Measurements from ENCODE around the gene PALM.

Gene PALM

DNA sequence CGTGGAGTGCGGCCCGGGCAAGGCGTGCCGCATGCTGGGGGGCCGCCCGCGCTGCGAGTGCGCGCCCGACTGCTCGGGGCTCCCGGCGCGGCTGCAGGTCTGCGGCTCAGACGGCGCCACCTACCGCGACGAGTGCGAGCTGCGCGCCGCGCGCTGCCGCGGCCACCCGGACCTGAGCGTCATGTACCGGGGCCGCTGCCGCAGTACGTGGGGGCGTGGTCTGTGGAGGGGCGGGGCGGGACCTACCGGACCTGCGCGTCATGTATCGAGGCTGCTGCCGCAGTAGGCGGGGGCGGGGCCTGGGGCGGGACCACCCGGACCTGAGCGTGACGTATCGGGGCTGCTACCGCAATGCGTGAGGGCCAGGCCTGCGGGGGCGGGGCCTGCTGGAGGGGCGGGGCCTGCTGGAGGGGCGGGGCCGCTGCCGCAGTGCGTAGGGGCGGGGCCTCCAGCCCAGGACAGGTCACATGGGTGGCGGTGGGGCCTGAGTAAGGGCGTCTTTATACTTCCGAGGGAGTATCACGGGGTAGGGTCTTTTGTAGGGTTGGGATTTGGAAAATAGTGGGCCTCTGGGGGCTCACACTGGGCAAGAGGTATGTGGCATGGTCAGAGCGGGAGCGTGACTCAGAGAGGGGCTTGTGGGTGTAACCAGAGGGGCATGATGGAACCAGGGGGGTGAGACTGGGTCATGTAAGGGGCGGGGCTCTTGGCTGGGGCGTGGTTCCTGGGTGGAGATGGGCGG is 28.3 kb upstream of the PALM start:
- Histone ChIP-seq H3K27ac (ENCODE audit: low read depth, low read length) (peak overlapping the region; percentile 87), H3K4me1 (ENCODE audit: insufficient read depth, low read length) (no peaks in the 10 kb centered on the region), H3K9me3 (ENCODE audit: insufficient read depth, low read depth, low read length) (no peaks in the 10 kb centered on the region), H3K36me3 (ENCODE audit: insufficient read depth, low read length) (no peaks in the 10 kb centered on the region), H3K9ac (ENCODE audit: low read depth, low read length) (peak overlapping the region; percentile 88), H3K27me3 (ENCODE audit: insufficient read depth, low read length) (peaks cover 14% of the 10 kb centered on the region), H3K4me3 (ENCODE audit: low read length) (peak overlapping the region; percentile 98)
- WGBS, result under 1% methylated on average over 70 of the region's 70 CpGs

DNA sequence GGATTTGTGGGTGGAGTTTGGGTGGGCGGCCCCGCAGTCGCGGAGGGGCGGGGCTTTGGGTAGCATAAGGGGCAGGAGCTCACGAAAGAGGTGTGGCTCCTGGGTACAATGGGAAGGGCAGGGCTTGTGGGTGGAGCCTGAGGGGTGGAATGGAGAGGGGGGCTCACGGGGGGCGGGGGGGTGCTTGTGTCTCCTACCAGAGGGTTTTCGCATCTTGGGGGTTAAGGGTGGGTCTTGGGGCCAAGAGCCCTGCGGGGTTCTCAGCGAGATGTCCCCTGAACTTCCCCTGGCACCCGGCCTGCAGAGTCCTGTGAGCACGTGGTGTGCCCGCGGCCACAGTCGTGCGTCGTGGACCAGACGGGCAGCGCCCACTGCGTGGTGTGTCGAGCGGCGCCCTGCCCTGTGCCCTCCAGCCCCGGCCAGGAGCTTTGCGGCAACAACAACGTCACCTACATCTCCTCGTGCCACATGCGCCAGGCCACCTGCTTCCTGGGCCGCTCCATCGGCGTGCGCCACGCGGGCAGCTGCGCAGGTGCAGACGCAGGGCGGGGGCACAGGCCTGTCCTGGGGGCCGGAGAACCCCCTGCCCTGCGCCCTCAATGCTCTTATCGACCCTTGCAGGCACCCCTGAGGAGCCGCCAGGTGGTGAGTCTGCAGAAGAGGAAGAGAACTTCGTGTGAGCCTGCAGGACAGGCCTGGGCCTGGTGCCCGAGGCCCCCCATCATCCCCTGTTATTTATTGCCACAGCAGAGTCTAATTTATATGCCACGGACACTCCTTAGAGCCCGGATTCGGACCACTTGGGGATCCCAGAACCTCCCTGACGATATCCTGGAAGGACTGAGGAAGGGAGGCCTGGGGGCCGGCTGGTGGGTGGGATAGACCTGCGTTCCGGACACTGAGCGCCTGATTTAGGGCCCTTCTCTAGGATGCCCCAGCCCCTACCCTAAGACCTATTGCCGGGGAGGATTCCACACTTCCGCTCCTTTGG is 27.4 kb upstream of the PALM start:
- no peaks in the 10 kb centered on the region for H3K4me1 ChIP-seq (ENCODE audit: insufficient read depth, low read length)
- H3K9ac ChIP-seq (ENCODE audit: low read depth, low read length), result peak overlapping the region; percentile 87; the same call in 1 of the 2 replicates
- no peaks in the 10 kb centered on the region for H3K9me3 ChIP-seq (ENCODE audit: insufficient read depth, low read depth, low read length)
- H3K4me3 ChIP-seq (ENCODE audit: low read length), result peak overlapping the region; percentile 98
- H3K36me3 ChIP-seq (ENCODE audit: insufficient read depth, low read length), result no peaks in the 10 kb centered on the region
- no peak overlapping the region for H3K27ac ChIP-seq (ENCODE audit: low read depth, low read length)
- WGBS, result 82% methylated on average over 54 of the region's 54 CpGs
- H3K27me3 ChIP-seq (ENCODE audit: insufficient read depth, low read length), result peaks cover 7% of the 10 kb centered on the region

DNA sequence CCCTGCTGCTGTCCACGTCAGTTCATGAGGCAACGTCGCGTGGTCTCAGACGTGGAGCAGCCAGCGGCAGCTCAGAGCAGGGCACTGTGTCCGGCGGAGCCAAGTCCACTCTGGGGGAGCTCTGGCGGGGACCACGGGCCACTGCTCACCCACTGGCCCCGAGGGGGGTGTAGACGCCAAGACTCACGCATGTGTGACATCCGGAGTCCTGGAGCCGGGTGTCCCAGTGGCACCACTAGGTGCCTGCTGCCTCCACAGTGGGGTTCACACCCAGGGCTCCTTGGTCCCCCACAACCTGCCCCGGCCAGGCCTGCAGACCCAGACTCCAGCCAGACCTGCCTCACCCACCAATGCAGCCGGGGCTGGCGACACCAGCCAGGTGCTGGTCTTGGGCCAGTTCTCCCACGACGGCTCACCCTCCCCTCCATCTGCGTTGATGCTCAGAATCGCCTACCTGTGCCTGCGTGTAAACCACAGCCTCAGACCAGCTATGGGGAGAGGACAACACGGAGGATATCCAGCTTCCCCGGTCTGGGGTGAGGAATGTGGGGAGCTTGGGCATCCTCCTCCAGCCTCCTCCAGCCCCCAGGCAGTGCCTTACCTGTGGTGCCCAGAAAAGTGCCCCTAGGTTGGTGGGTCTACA is 25.9 kb upstream of the PALM start:
- WGBS, result 94% methylated on average over 25 of the region's 25 CpGs

DNA sequence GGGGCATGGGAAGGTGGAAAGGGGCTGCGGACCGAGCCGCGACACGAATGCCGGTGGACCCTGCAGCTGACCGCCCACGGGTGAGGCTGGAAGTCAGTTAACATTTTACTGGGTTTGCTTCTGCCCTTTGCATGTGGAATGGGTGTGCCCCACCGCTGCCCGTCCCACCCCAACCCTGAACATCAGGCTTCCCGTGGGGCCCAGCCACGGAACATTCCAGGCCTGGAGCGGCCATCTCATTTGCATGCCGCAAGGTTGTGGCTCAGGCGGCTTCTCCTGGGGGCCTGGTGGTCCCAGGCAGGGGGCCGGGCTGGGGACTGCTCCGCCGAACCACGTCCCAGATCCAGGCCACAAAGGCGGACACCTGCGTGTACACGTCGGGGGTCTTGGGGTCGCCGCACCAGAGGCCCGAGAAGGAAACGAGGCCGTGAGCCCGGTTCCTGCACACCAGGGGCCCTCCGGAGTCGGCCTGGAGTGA is 23.2 kb upstream of the PALM start:
- Histone ChIP-seq H3K36me3 (ENCODE audit: insufficient read depth, low read length) (no peaks in the 10 kb centered on the region), H3K9ac (ENCODE audit: low read depth, low read length) (no peak overlapping the region), H3K27me3 (ENCODE audit: insufficient read depth, low read length) (no peaks in the 10 kb centered on the region), H3K4me3 (ENCODE audit: low read length) (no peak overlapping the region), H3K9me3 (ENCODE audit: insufficient read depth, low read depth, low read length) (no peaks in the 10 kb centered on the region), H3K27ac (ENCODE audit: low read depth, low read length) (no peak overlapping the region), H3K4me1 (ENCODE audit: insufficient read depth, low read length) (no peaks in the 10 kb centered on the region)
- 87% methylated on average over 31 of the region's 31 CpGs for WGBS

More for the DNA sequence above, 25.9 kb upstream of the PALM start:
- Histone ChIP-seq H3K9me3 (ENCODE audit: insufficient read depth, low read depth, low read length) (no peaks in the 10 kb centered on the region), H3K27me3 (ENCODE audit: insufficient read depth, low read length) (no peaks in the 10 kb centered on the region), H3K9ac (ENCODE audit: low read depth, low read length) (no peak overlapping the region), H3K27ac (ENCODE audit: low read depth, low read length) (no peak overlapping the region), H3K36me3 (ENCODE audit: insufficient read depth, low read length) (no peaks in the 10 kb centered on the region), H3K4me1 (ENCODE audit: insufficient read depth, low read length) (no peaks in the 10 kb centered on the region), H3K4me3 (ENCODE audit: low read length) (no peak overlapping the region)

DNA sequence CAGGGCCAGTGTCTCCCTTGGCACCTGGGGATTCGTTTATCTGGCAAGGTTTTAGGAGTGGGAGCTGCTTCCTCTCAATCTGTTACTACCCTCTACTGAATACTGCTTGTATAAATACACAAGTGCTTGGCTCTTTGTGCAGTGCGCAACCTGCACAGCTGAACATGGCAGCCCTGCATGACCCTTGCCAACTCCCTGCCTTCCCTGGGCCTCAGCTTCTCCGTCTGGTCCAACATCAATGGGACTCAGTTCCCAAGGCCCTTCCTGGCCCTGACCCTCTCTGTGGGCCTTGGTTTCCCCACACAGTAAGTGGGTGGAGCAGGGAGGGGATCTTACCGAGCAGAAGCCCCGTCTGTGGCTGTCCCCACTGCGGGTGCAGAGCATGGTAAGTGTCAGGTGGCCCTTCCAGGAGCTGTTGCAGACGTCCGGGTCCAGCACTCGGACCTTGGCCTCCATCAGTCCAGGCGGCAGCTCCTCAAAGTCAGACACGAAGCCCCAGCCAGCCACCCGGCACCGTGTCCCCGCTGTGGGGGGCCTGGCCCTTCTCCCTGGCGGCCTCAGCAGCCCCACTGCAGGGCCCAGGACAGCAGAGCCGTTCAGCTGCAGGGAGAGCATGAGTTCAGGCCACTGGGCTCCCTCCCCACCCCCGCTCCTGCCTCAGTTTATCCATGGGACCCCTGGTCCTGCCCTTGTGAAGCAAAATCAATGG is 22.0 kb upstream of the PALM start:
- no peaks in the 10 kb centered on the region for H3K36me3 ChIP-seq (ENCODE audit: insufficient read depth, low read length)
- no peaks in the 10 kb centered on the region for H3K9me3 ChIP-seq (ENCODE audit: insufficient read depth, low read depth, low read length)
- no peak overlapping the region for H3K4me3 ChIP-seq (ENCODE audit: low read length)
- H3K4me1 ChIP-seq (ENCODE audit: insufficient read depth, low read length), result no peaks in the 10 kb centered on the region
- 85% methylated on average over 17 of the region's 17 CpGs for WGBS
- no peaks in the 10 kb centered on the region for H3K27me3 ChIP-seq (ENCODE audit: insufficient read depth, low read length)
- no peak overlapping the region for H3K27ac ChIP-seq (ENCODE audit: low read depth, low read length)
- no peak overlapping the region for H3K9ac ChIP-seq (ENCODE audit: low read depth, low read length)

DNA sequence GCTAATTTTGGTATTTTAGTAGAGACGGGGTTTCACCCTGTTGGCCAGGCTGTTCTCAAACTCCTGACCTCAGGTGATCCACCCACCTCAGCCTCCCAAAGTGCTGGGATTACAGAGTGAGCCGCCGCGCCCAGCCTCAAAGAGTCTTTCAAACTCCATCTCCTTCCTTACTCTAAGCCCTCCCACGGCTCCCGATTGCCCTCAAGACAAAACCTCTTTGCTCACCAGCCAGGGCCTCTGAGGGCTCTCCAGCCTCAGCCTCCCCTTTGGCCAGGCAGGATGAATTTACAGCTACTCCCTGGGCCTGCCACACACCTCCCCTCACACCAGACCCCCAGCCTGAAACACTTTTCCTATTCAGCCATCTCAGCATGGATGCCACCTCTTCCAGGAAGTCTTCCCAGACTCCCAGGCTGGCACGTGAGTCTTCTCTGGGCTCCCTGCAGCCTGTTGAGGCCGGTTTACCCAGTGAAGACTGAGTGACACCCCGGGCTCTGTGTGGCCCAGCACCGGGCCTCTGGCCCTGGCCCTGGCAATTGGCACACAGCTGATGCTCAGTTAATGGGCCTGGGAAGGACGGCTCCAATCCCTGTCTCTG is 21.1 kb upstream of the PALM start:
- Histone ChIP-seq H3K27ac (ENCODE audit: low read depth, low read length) (no peak overlapping the region), H3K9me3 (ENCODE audit: insufficient read depth, low read depth, low read length) (no peaks in the 10 kb centered on the region), H3K27me3 (ENCODE audit: insufficient read depth, low read length) (no peaks in the 10 kb centered on the region), H3K36me3 (ENCODE audit: insufficient read depth, low read length) (no peaks in the 10 kb centered on the region), H3K4me1 (ENCODE audit: insufficient read depth, low read length) (no peaks in the 10 kb centered on the region), H3K4me3 (ENCODE audit: low read length) (no peak overlapping the region), H3K9ac (ENCODE audit: low read depth, low read length) (no peak overlapping the region)
- 87% methylated on average over 11 of the region's 11 CpGs for WGBS

DNA sequence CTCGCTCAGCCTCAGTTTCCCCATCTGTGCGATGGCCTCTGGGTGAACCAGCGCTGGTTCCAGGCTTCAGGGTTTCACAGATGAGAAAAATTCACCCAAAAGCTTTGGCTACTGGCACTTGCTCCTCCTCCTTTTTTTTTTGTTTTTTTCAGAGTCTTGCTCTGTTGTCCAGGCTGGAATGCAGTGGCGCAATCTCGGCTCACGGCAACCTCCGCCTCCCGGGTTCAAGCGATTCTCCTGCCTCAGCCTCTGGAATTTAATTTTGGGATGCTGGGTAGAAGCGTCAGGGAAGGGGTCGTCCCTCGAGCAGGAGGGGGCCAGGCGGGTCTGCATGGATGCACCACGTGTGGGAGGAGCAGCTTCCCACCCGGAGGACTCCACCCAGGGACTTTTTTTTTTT is 20.5 kb upstream of the PALM start:
- no peaks in the 10 kb centered on the region for H3K27me3 ChIP-seq (ENCODE audit: insufficient read depth, low read length)
- no peaks in the 10 kb centered on the region for H3K9me3 ChIP-seq (ENCODE audit: insufficient read depth, low read depth, low read length)
- H3K4me3 ChIP-seq (ENCODE audit: low read length), result no peak overlapping the region
- H3K9ac ChIP-seq (ENCODE audit: low read depth, low read length), result no peak overlapping the region
- WGBS, result 91% methylated on average over 15 of the region's 15 CpGs
- no peaks in the 10 kb centered on the region for H3K36me3 ChIP-seq (ENCODE audit: insufficient read depth, low read length)
- no peak overlapping the region for H3K27ac ChIP-seq (ENCODE audit: low read depth, low read length)
- no peaks in the 10 kb centered on the region for H3K4me1 ChIP-seq (ENCODE audit: insufficient read depth, low read length)

DNA sequence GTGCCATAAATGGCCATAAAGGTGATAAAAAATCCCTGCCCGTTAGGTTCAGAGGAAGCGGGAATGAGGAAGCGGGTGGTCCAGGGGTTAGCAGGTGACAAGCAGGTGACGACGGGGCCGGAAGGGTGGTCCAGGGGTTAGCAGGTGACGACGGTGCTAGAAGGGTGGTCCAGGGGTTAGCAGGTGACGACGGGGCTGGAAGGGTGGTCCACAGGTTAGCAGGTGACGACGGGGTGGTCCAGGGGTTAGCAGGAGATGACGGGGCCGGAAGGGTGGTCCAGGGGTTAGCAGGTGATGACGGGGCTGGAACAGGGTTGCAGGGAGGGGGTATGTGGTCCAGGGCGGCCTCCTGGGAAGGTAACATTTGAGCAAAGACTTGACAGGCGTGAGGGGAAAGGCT is 19.7 kb upstream of the PALM start:
- no peaks in the 10 kb centered on the region for H3K4me1 ChIP-seq (ENCODE audit: insufficient read depth, low read length)
- H3K36me3 ChIP-seq (ENCODE audit: insufficient read depth, low read length), result no peaks in the 10 kb centered on the region
- no peak overlapping the region for H3K4me3 ChIP-seq (ENCODE audit: low read length)
- 95% methylated on average over 17 of the region's 17 CpGs for WGBS
- no peak overlapping the region for H3K9ac ChIP-seq (ENCODE audit: low read depth, low read length)
- no peaks in the 10 kb centered on the region for H3K9me3 ChIP-seq (ENCODE audit: insufficient read depth, low read depth, low read length)
- no peaks in the 10 kb centered on the region for H3K27me3 ChIP-seq (ENCODE audit: insufficient read depth, low read length)
- H3K27ac ChIP-seq (ENCODE audit: low read depth, low read length), result no peak overlapping the region

DNA sequence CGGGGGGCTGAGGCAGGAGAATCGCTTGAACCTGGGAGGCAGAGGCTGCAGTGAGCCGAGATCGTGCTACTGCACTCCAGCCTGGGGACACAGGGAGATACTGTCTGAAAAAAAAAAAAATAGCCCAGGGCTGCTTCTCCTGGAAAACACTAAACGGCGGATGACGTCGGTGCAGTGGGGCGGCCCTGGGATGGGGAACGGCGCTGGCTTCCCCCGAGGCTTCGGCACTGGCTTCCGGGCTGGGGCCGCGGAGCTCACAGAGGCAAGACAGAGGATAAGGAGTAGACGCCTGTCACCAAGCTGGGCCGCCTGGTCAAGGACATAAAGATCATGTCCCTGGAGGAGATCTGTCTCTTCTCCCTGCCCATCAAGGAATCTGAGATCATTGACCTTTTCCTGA is 18.5 kb upstream of the PALM start:
- Histone ChIP-seq H3K36me3 (ENCODE audit: insufficient read depth, low read length) (no peaks in the 10 kb centered on the region), H3K9ac (ENCODE audit: low read depth, low read length) (no peak overlapping the region), H3K4me1 (ENCODE audit: insufficient read depth, low read length) (no peaks in the 10 kb centered on the region), H3K27ac (ENCODE audit: low read depth, low read length) (no peak overlapping the region), H3K4me3 (ENCODE audit: low read length) (no peak overlapping the region), H3K9me3 (ENCODE audit: insufficient read depth, low read depth, low read length) (no peaks in the 10 kb centered on the region), H3K27me3 (ENCODE audit: insufficient read depth, low read length) (no peaks in the 10 kb centered on the region)
- 78% methylated on average over 18 of the region's 18 CpGs for WGBS

DNA sequence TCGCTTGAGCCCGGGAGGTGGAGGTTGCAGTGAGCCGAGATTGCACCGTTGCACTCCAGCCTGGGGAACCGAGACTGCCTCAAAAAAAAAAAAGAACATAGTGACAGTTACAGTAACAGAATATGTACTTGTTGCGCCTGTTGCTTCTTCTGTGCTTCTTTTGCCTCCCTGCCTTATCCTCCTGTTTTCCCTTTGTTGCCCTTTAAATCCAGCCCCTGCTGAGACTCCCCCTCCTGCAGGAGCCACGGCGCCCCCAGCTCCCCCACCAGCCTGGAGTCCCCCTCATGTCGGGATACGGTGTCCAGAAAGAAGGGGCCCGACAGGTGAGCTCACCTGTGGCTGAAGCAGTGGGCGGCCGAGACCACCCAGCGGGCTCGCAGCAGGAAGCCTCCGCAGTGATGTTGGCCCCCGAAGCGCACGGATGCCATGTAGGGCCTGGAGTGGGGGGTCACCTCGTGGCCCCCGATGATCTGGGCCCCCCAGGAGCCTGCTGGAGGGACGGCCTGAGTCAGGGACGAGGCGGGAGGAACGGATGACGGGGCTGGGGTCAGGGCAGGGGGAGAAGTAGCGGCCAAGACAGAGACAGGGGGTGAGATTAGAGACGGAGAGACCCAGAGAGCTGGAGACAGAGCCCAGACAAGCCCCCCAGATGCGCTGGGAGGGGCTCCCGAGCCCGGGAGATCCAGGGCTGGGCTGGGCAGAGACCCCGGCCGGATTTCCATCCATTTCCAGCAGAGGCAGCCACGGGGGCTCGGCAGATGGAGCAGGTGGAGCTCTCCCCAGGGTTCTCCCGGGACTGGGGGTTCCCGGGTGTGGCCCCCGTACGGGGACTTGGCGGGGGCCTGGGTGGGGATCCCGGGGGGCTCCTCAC is 14.0 kb upstream of the PALM start:
- H3K36me3 ChIP-seq (ENCODE audit: insufficient read depth, low read length), result no peaks in the 10 kb centered on the region
- no peaks in the 10 kb centered on the region for H3K27me3 ChIP-seq (ENCODE audit: insufficient read depth, low read length)
- WGBS, result 82% methylated on average over 41 of the region's 41 CpGs
- H3K4me1 ChIP-seq (ENCODE audit: insufficient read depth, low read length), result no peaks in the 10 kb centered on the region
- no peaks in the 10 kb centered on the region for H3K9me3 ChIP-seq (ENCODE audit: insufficient read depth, low read depth, low read length)
- no peak overlapping the region for H3K9ac ChIP-seq (ENCODE audit: low read depth, low read length)
- H3K27ac ChIP-seq (ENCODE audit: low read depth, low read length), result no peak overlapping the region
- no peak overlapping the region for H3K4me3 ChIP-seq (ENCODE audit: low read length)
